HG02623 (cell line): Measurements from ENCODE around the gene CD14.
"Not testable (repeated sequence)": the region's sequence is repeated elsewhere in the genome, so short reads cannot be mapped to it uniquely, and the experiment has no call there.

Experiments
- ATAC-seq: cut with Tn5 transposase; IDR thresholded peaks from one replicate; pipeline ENCODE4 v1.9.1; 2021; ENCODE audit warnings: moderate library complexity; ENCODE audit not compliant: unreplicated experiment

The CD14 gene

GRCh38 chr5:140596321-140596741 is 36.6 kb downstream of the CD14 start:
- ATAC-seq: no peak

GRCh38 chr5:140595538-140596300 is 37.3 kb downstream of the CD14 start:
- no peak for ATAC-seq

GRCh38 chr5:140594169-140594568 is 38.8 kb downstream of the CD14 start:
- no peak for ATAC-seq

GRCh38 chr5:140593070-140593469 is 39.9 kb downstream of the CD14 start:
- ATAC-seq: not testable (repeated sequence)

- ATAC-seq: no peak
Measured at GRCh38 chr5:140591747-140592372, 41.1 kb downstream of the CD14 start.

- no peak for ATAC-seq
Measured at GRCh38 chr5:140590861-140591260, 42.1 kb downstream of the CD14 start.

GRCh38 chr5:140588311-140589070 is 44.5 kb downstream of the CD14 start:
- no peak for ATAC-seq

- no peak for ATAC-seq
Measured at GRCh38 chr5:140587495-140587894, 45.5 kb downstream of the CD14 start.
